DLD1 (cell line): ENCODE measurements around the gene AFP.
"Not testable (repeated sequence)": the region's sequence is repeated elsewhere in the genome, so short reads cannot be mapped to it uniquely, and the experiment has no call there.

Experiments used
- in situ Hi-C: cut with HindIII; loops from 2 replicates; pipeline ENCODE4 v1.10.0; 2017; ENCODE audit warnings: low sequenced_read_pairs

Gene AFP

DNA sequence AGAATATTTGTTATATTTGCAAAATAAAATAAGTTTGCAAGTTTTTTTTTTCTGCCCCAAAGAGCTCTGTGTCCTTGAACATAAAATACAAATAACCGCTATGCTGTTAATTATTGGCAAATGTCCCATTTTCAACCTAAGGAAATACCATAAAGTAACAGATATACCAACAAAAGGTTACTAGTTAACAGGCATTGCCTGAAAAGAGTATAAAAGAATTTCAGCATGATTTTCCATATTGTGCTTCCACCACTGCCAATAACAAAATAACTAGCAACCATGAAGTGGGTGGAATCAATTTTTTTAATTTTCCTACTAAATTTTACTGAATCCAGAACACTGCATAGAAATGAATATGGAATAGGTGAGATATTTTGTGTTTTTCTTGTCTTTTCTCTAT, at the start of gene AFP:
AFP (plus strand) TSS at position 238 of the 400 bp plus-strand sequence; CDS start at position 280, 42 bp downstream.
- in situ Hi-C loops: no loop called here

DNA sequence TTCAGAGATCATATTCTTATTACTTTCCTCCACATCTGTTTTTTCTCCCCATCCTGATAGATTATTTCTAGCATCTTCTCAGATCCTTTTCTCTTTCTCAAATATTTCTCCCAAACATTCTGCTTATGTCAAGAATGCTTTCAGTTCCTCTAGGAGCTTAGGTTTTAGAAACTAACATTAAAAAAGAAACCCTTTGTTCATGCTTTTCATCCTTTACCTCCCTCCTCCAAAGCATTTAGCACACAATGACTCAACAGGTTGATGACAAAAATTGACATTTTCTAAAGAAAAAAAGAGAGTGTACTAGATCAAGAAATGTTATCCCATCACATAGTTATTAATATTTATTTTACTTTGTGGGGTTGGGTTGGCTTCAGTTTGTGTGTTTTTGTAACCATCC, 48.5 kb upstream of the AFP start:
- in situ Hi-C loops: no loop called here

DNA sequence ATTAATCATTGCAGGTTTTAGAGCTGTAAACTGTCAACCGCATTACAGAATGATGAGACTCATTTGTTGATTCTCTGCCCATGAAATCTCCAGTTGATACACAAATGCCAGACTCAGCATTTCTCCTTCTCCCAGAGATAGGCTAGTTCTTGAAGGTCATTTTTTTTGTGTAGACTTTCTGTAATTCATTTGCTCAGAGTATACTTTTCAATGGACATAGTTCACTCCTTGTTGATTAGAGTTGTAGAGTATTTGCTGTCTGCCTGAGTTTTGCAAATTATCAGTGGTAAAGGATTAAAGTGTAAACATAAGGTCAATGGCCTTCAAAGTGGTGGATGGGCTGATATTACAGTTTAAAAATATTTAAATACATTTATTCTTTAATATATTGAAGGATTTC, 47.1 kb upstream of the AFP start:
- in situ Hi-C loops: no loop called here

DNA sequence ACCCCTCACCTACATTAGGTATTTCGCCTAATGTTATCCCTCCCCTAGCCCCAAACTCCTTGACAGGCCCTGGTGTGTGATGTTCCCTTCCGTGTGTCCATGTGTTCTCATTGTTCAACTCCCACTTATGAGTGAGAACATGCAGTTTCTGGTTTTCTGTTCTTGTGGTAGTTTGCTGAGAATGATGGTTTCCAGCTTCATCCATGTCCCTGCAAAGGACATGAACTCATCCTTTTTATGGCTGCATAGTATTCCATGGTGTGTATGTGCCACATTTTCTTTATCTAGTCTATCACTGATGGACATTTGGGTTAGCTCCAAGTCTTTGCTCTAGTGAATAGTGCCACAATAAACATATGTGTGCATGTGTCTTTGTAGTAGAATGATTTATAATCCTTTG, 46.4 kb upstream of the AFP start:
- in situ Hi-C loops: not testable (repeated sequence)

DNA sequence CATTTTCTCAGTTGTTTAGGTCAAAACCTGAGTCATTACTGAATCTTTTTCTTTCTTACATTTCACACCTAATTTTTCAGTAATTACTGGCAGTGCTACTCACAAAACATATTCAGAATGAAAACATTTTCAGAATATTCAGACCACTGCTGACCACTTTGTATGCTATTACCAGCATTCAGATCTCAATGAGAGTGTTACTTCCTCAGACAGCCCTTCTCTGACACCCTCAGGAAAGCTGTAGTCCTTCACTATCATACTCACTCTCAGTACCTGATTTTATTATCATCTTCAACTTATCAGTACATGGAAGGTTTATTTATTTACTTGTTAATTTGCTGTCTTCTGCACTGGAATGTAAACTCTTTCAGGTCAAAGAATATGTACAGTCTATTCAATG, 44.2 kb upstream of the AFP start:
- in situ Hi-C loops: no loop called here

DNA sequence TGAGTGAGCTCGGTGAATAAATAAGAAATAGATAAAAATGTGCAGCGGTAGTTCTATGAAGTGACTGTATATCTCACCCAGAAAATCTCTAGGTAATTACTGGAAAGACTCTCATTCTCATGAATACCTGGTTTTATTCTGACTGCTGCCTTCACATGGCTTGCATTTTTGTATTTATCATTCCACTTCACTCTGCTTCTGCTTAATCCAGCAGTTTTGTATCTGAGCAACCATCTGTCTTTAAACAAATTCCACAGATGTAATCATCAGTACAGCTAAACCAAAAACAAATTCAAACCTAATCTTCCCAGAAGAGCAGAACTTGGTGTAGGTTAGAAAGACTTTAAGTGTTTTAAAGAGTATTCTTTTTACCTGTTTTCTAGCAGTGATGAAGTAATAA, 43.1 kb upstream of the AFP start:
- in situ Hi-C loops: no loop called here

DNA sequence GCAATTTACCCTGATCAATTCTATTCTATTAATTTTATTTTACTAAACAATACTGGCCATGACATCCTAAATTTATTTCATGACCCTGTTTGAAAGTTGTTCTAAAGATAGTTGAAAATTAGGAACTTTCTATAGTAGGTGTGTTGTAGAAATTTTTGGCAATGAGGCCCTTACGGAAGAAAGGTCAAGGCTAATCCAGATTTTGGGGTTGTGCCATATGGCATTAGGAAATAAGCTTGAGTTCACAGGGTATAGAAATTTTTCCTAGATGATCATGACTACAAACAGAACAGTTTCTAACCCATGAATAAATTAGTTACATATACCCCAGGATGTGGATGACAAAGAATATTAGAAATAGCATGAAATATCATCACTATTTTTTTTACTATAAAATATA, 39.7 kb upstream of the AFP start:
- in situ Hi-C loops: no loop called here

DNA sequence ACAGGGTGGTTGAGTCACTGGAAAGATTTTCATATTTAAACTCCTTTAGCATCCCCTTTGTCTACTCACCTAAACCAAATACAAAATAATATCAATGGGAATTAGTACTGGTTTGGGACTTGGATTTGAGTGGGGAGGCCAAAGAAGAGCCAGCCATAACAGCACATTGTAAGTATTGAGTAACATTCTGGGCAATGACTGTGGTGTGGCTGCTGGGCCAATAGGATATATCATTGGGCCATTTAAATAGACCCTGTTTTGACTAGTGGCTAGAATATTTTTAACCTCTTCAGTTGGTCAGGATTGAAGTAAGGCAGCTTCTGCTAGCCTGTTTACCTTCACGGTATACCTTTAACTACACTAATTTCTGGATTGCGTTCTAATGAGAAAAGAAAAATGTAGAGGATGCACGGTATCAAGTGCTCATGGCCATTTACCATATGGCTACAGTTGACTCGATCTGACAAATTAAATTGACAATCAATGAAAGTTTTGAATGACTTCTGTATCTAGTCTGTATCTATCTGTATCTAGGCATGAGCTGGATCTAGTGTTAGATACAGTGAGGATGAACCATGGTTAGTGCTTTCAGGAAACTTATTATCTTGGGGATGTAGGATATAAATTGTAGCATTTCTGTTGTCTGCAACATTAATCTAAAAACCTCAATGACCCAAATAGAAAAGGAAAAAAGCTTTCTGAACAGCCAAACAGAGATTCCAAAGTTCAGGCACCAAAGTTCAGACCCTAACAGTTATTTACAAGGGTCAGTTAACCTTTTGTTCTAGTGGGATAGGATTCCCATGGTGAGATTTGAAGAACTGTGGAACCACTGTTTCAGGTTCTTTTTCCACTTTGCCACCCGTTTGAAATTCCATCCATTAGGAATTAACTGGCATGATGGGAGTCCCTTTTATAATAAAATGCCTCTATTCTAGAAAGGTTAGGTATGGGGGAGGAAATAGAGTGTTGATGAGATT, 38.7 kb upstream of the AFP start:
- in situ Hi-C loops: no loop called here

DNA sequence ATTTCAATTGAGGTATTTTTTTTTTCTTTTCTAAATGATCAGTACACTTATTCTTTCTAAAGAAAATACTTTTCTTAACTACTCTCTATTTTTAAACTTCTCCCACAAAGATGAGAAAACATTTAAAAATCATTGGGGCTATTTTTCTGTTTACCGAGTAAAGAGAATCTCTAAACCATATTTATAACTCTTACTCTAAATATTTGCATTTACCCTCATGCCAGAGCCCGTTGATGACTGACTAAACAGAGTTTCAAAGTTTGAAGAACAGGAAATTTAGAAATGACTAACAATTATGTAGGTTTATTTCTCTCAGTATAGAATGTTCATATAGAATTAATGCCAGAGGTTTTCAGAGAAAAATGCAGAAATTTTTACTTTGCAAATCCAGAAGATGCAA, 34.6 kb upstream of the AFP start:
- in situ Hi-C loops: no loop called here

DNA sequence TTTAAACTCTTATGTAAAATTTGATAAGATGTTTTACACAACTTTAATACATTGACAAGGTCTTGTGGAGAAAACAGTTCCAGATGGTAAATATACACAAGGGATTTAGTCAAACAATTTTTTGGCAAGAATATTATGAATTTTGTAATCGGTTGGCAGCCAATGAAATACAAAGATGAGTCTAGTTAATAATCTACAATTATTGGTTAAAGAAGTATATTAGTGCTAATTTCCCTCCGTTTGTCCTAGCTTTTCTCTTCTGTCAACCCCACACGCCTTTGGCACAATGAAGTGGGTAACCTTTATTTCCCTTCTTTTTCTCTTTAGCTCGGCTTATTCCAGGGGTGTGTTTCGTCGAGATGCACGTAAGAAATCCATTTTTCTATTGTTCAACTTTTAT, 32.0 kb upstream of the AFP start, which contains the start of gene ALB:
ALB (plus strand) TSS at position 246 of the 400 bp plus-strand sequence; CDS start at position 287, 41 bp downstream.
- in situ Hi-C loops: no loop called here

DNA sequence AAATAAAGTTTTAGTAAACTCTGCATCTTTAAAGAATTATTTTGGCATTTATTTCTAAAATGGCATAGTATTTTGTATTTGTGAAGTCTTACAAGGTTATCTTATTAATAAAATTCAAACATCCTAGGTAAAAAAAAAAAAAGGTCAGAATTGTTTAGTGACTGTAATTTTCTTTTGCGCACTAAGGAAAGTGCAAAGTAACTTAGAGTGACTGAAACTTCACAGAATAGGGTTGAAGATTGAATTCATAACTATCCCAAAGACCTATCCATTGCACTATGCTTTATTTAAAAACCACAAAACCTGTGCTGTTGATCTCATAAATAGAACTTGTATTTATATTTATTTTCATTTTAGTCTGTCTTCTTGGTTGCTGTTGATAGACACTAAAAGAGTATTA, 31.6 kb upstream of the AFP start:
- in situ Hi-C loops: no loop called here

DNA sequence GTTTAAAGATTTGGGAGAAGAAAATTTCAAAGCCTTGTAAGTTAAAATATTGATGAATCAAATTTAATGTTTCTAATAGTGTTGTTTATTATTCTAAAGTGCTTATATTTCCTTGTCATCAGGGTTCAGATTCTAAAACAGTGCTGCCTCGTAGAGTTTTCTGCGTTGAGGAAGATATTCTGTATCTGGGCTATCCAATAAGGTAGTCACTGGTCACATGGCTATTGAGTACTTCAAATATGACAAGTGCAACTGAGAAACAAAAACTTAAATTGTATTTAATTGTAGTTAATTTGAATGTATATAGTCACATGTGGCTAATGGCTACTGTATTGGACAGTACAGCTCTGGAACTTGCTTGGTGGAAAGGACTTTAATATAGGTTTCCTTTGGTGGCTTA, 30.9 kb upstream of the AFP start:
- in situ Hi-C loops: no loop called here

DNA sequence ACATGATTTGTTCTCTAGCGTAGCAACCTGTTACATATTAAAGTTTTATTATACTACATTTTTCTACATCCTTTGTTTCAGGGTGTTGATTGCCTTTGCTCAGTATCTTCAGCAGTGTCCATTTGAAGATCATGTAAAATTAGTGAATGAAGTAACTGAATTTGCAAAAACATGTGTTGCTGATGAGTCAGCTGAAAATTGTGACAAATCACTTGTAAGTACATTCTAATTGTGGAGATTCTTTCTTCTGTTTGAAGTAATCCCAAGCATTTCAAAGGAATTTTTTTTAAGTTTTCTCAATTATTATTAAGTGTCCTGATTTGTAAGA, 29.5 kb upstream of the AFP start:
- in situ Hi-C loops: no loop called here

DNA sequence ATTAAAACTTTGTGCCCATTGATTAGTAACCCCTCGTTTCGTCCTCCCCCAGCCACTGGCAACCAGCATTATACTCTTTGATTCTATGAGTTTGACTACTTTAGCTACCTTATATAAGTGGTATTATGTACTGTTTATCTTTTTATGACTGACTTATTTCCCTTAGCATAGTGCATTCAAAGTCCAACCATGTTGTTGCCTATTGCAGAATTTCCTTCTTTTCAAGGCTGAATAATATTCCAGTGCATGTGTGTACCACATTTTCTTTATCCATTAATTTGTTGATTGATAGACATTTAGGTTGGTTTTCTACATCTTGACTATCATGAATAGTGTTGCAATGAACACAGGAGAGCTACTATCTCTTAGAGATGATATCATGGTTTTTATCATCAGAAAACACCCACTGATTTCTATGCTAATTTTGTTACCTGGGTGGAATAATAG, 28.8 kb upstream of the AFP start:
- in situ Hi-C loops: no loop called here

DNA sequence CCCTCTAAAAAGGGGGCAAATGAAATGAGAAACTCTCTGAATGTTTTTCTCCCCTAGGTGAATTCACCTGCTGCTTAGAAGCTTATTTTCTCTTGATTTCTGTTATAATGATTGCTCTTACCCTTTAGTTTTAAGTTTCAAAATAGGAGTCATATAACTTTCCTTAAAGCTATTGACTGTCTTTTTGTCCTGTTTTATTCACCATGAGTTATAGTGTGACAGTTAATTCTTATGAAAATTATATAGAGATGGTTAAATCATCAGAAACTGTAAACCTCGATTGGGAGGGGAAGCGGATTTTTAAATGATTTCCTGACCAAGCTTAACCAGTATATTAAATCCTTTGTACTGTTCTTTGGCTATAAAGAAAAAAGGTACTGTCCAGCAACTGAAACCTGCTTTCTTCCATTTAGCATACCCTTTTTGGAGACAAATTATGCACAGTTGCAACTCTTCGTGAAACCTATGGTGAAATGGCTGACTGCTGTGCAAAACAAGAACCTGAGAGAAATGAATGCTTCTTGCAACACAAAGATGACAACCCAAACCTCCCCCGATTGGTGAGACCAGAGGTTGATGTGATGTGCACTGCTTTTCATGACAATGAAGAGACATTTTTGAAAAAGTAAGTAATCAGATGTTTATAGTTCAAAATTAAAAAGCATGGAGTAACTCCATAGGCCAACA, 27.7 kb upstream of the AFP start:
- in situ Hi-C loops: no loop called here

DNA sequence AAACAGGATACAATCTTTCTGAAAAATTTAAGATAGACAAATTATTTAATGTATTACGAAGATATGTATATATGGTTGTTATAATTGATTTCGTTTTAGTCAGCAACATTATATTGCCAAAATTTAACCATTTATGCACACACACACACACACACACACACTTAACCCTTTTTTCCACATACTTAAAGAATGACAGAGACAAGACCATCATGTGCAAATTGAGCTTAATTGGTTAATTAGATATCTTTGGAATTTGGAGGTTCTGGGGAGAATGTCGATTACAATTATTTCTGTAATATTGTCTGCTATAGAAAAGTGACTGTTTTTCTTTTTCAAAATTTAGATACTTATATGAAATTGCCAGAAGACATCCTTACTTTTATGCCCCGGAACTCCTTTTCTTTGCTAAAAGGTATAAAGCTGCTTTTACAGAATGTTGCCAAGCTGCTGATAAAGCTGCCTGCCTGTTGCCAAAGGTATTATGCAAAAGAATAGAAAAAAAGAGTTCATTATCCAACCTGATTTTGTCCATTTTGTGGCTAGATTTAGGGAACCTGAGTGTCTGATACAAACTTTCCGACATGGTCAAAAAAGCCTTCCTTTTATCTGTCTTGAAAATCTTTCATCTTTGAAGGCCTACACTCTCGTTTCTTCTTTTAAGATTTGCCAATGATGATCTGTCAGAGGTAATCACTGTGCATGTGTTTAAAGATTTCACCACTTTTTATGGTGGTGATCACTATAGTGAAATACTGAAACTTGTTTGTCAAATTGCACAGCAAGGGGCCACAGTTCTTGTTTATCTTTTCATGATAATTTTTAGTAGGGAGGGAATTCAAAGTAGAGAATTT, 26.8 kb upstream of the AFP start:
- in situ Hi-C loops: no loop called here

DNA sequence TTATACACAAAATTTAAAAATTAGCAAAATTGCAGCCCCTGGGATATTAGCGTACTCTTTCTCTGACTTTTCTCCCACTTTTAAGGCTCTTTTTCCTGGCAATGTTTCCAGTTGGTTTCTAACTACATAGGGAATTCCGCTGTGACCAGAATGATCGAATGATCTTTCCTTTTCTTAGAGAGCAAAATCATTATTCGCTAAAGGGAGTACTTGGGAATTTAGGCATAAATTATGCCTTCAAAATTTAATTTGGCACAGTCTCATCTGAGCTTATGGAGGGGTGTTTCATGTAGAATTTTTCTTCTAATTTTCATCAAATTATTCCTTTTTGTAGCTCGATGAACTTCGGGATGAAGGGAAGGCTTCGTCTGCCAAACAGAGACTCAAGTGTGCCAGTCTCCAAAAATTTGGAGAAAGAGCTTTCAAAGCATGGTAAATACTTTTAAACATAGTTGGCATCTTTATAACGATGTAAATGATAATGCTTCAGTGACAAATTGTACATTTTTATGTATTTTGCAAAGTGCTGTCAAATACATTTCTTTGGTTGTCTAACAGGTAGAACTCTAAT, 26.0 kb upstream of the AFP start:
- in situ Hi-C loops: no loop called here

DNA sequence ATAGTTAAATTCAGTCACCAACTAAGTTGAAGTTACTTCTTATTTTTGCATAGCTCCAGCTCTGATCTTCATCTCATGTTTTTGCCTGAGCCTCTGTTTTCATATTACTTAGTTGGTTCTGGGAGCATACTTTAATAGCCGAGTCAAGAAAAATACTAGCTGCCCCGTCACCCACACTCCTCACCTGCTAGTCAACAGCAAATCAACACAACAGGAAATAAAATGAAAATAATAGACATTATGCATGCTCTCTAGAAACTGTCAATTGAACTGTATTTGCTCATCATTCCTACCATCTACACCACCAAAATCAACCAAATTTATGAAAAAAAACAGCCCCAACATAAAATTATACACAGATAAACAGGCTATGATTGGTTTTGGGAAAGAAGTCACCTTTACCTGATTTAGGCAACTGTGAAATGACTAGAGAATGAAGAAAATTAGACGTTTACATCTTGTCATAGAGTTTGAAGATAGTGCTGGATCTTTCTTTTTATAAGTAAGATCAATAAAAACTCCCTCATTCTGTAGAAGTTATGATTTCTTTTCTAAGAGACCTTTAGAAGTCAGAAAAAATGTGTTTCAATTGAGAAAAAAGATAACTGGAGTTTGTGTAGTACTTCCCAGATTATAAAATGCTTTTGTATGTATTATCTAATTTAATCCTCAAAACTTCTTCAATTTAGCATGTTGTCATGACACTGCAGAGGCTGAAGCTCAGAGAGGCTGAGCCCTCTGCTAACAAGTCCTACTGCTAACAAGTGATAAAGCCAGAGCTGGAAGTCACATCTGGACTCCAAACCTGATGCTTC, 24.9 kb upstream of the AFP start:
- in situ Hi-C loops: no loop called here

DNA sequence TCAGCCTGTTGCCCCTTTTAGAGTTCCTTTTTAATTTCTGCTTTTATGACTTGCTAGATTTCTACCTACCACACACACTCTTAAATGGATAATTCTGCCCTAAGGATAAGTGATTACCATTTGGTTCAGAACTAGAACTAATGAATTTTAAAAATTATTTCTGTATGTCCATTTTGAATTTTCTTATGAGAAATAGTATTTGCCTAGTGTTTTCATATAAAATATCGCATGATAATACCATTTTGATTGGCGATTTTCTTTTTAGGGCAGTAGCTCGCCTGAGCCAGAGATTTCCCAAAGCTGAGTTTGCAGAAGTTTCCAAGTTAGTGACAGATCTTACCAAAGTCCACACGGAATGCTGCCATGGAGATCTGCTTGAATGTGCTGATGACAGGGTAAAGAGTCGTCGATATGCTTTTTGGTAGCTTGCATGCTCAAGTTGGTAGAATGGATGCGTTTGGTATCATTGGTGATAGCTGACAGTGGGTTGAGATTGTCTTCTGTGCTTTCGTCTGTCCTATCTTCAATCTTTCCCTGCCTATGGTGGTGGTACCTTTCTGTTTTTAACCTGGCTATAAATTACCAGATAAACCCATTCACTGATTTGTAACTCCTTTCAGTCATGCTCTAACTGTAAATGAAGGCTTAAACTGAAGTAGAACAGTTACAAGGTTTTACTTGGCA, 24.1 kb upstream of the AFP start:
- in situ Hi-C loops: no loop called here
